Keratinocyte (primary cell): ENCODE results near the gene A2M.

ENCODE experiments used
- CTCF ChIP-seq, 3 experiments: IDR thresholded peaks in 1 of 3; conservative IDR thresholded peaks in 1 of 3; optimal IDR thresholded peaks in 1 of 3; 2 replicates in 2 of 3; 3 replicates in 1 of 3; pipeline versions ENCODE3 to v1.5.1; 2011; ENCODE audit warnings: low read length in 3 of 3, mild to moderate bottlenecking in 3 of 3, moderate library complexity in 2 of 3, control low read depth in 1 of 3, inconsistent platforms in 1 of 3; ENCODE audit not compliant: insufficient read depth in 2 of 3; ENCODE audit errors: extremely low read depth in 1 of 3
- EZH2 ChIP-seq: IDR thresholded peaks from one replicate; pipeline ENCODE4 v1.6.1; 2012; ENCODE audit warnings: inconsistent platforms, mild to moderate bottlenecking, low read length, moderate library complexity

DNA sequence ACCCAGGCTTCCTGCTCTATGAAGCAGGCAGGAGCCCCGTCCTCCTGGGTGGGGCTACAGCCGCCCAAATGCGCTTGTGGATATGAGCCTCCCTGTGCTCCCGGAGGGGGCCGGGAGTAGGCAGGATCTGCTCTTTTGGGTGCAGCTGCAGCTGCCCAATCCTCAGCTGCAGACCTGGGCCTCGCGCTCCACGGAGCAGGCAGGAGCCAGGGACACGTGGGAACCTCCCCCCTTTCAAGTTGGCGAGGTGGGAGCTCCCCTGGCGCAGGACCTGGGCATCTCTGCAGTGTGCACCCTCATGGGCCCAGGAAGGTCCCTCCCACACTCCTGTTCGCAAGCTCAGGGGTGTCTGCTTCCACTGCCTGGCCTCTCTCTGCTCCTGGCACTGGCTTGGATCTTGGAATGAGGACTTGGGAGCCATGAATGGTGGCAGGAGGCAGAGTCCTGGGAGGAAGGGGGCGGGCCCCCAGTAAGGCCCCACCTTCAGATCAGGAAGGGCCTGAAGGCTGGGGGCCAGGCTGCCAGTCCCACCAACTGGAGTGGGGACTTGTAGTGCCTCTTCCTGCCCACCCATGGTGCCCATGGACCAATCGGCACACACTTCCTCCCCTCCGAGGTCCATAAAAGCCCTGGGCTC is 65.1 kb downstream of the A2M start:
- TF ChIP-seq CTCF (optimal IDR thresholded peaks at IDR 0.05 in 1 of 3, IDR thresholded peaks at IDR 0.05 in 1 of 3, conservative IDR thresholded peaks at IDR 0.05 in 1 of 3; ENCODE audit: extremely low read depth in 1 of 3, insufficient read depth in 2 of 3, low read length in 3 of 3) (no peak), EZH2 (no peak)
